Islet precursor cell (in vitro differentiated cells): ENCODE results near the gene SRSF2.
"Not testable (repeated sequence)": the region's sequence is repeated elsewhere in the genome, so short reads cannot be mapped to it uniquely, and the experiment has no call there.

Experiments used
- DNase-seq: peaks from one replicate; pipeline ENCODE4 v3.0.0-alpha.2; 2018

SRSF2 gene

DNA sequence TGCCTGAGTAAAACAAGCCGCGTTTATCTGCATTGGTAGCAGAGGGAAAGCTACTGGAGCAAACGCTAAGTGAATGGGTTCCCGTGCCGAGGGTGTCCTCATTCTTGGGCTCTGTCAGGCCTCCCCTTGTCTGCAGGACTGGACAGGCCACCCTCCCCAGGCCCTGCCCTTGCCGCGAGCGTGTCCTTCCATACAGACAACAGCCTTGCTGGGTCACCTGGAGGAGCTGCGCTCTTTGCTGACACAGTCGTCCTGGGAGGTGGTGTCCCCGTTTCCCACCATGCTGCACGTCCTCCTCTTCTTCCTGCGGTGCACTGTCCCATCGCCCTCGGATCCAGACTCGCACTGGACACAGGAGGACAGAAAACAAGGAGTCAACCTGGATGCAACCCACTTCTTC is 18.6 kb downstream of the SRSF2 start:
- no peak for DNase-seq

DNA sequence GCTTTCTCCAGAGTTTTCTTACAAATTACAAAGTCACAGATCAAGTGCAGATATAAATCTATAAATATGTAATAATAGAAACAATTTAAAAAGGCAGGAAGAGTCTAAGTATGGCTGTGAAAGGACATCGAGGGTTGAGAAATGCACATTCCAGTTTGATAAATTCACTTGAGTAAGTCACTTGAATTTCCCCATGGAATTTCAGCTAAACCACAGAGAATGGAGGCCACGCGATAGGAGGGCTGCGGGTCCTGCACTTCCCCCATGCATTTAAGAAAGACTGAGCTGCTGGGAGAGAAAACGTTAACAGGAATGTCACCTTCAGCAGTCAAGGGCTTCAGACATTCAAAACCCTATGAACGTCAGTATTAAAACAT is 20.3 kb downstream of the SRSF2 start:
- DNase-seq, result no peak

DNA sequence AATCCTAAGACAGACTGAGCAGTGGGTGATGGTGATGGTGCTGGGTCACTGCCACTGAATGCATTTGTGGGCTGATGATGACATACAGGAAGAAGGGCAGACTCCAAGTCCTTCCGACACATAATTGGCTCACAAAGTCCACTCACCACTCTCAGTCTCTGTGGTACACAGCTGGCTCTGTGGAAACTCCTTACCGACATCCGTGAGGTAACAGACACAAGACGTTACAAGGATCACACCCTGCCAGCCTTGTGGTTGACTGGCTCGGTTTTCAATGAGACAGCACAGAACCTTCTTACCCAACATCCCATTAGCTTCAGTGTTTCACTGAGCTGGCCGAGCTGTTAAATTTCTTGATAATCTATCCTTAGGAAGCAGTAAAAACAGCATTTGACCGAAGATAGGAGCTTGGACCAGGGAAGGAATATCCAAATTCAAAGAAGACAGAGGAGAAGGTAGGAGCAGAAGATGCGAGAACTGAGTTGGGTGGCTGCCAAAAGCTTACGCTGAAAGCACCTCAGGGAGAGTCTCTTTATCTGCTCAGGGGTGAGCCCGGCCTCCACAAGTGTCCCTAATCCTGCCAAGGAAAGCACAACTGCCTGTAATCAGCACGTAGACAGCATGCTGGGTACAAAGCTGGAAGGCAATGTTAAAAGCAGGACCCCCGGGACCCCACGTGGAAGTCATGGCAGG is 20.8 kb downstream of the SRSF2 start:
- peak; percentile 73 for DNase-seq

GRCh38 chr17:76715496-76715830 is 21.7 kb downstream of the SRSF2 start:
- no peak for DNase-seq

DNA sequence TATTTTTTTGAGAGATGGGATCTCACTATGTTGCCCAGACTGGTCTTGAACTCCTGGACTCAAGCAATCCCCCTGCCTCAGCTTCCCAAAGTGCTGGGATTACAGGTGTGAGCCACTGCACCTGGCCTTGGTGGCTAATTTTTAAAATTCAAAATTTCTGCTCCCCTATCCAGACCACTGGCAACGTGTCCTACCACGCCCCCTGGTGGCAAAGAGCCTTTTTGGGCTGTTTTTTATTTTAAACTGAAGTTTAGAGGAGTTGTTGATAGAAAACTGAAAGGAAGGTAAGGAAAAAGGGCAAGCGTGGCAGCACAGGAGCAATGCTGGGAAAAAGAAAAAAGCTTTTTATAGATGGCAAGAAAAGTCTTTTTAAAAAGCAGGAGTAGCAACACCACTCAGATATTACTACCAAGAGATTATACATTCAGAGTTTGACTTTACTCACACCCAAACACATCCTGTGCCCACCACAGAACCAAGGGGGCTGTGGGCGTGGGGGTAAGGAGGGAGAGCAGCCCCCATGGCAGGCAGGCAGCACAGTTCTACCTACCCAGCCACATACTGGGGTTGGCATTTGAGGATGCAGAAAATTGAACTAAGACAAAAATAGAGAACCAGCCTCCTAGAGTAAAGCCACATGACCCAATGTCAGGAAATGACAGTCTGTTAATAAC is 22.2 kb downstream of the SRSF2 start:
- DNase-seq, result peak; percentile 77

DNA sequence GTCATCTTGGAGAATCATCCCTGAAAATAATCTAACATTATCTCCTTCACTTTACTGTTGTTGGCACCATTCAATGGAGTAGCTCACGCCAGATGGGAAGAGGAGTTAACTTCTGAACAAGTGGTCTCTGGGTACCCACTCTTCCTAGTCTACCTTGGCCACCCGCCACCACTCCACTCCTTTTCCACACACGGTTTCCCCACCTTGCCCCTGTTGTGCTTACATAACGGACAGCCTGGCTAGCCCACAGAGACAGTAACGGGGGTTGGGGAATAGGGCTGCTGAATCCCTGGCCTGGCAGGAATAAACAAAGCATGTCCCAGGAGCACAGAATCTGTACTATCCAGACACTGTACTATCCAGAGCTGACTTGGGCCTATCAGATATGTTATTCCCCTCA is 22.8 kb downstream of the SRSF2 start:
- DNase-seq, result no peak

GRCh38 chr17:76713765-76714164 is 23.4 kb downstream of the SRSF2 start:
- no peak for DNase-seq

DNA sequence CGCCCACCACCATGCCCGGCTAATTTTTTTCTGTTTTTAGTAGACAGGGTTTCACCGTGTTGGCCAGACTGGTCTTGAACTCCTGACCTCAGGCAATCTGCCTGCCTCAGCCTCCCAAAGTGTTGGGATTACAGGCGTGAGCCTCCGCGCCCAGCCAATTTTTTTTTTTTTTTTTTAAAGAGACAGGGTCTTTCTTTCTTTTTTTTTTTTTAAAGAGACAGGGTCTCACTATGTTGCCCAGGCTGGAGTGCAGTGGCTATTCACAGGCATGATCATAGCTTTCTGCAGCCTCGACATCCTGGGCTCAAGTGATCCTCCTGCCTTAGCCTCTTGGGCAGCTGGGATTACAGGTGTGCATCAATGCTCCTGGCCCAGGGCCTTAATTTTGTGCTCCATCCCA is 24.8 kb downstream of the SRSF2 start:
- DNase-seq, result not testable (repeated sequence)

DNA sequence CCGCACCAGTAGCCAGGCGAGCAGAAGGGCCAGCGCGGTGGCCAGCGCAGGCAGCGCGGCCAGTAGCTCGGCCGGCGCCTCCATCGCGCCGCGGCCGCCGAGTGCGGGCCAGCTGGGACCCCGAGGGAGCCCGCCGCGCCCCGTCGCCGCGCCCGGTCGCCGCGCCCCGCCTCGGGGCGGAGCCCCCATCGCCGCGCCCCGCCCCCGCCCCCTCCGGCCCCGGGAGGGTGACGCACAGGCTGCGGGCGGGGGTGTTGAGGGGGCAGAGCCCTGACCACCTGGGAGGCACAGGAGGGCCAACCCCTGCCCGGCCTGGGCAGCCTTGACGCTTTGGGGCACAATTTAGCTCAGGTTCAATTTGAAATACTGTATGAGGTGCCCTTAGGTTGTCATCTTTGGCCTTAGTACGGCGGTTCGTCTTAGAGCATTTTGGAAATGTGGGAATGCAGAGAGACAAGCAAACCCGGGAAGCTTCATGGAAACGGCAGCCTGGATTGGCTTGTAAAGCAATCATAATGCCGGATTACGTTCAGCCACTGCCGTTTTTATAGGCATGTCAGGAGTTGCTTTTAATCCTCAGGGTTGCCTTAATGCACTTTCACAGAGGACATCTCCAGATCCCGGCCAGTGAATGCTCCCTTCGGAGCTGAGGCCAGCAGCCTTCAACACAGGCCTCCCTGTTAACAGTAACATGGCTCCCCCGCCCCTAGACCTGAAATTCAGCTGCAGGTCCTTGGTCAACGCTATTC is 26.1 kb downstream of the SRSF2 start, which contains the start of gene MXRA7:
TSS of gene MXRA7 (minus strand) at position 103 of the 749 bp plus-strand sequence. CDS start at position 84, 19 bp downstream.
- peak; percentile 91 for DNase-seq

DNA sequence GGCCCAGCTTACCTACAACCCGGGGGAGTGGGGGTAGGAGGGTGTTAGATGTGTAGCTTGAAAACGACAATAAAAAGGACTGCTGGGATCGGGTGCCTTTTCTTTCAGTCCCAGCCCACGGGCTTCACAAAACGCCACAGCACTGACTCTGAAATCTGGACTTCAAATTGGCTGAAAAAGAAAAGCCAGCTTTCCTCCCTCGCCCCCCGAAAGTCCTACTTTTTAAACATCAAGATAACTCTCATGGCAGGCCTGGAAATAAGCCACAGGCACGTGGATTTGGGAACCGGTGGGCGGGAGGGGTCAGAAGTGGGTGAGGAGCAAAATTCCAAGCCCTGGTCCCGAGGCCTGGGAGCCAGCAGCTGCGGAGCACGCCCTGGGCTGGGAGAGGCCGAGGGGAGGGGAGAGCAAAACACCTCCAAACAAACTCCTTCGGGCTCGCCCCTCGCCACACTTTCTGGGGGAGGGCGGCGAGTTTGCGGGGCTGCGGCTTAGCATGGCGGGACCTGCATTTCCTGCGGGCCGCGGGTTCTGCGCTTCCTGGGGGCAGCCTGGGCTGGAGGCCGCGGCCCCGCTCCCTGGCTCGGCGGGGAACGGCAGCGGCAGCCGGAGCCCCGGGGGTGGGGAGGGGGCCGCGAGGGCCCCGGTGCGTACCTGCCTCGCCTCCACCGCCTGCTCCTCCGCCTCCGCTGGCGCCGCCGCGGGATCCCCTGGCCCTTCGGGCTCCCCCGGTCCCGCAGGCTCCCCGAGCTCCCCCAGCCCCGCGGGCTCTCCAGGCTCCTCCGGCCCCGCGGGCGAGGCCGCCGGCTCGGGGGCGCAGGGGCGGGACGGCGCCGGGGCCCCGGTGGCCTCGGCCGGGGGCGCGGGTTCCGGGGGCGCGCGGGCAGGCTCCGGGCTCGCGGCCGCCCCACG is 26.9 kb downstream of the SRSF2 start:
- peak; percentile 75 for DNase-seq

DNA sequence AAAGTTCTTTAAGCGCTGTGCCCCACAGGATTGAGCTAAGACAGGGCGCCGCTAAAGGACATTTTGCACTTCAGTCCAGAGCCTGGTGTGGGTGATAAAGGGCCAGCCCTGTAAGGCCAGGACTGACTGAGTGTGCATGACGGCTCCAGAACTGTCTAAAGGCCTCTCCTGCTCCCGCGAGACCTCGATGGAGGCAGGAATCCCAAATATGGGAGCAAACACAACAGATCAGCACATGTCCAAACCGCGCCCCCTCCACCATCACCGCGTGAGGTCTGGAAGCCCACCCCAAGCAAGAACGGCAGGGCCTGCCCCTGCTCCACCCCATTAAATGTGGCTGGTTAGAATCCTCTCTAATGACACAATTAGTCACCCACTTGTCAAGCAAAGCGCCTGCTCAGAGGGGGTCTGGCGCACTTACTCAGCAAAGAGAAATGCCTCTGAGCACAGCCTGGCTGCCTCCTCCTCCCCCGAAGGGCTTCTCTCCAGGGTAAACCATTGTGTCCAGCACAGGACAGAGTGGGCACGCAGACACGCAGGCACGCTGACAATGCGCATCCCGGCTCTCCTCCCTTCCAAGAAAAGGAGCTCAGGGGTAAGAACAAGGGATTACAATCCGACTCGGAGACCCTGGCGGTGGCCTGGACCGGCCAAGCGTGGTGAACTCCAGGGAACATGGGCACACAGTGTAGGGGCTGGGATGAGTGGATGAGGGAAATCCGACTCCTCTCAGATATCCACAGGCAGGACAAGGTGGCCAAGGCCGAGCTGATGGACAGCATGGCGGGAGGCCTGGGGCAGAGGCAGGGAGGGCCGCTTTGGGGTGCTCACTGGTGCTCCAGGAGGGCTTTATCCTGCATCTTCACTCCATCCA is 27.8 kb downstream of the SRSF2 start:
- DNase-seq, result peak; percentile 100

DNA sequence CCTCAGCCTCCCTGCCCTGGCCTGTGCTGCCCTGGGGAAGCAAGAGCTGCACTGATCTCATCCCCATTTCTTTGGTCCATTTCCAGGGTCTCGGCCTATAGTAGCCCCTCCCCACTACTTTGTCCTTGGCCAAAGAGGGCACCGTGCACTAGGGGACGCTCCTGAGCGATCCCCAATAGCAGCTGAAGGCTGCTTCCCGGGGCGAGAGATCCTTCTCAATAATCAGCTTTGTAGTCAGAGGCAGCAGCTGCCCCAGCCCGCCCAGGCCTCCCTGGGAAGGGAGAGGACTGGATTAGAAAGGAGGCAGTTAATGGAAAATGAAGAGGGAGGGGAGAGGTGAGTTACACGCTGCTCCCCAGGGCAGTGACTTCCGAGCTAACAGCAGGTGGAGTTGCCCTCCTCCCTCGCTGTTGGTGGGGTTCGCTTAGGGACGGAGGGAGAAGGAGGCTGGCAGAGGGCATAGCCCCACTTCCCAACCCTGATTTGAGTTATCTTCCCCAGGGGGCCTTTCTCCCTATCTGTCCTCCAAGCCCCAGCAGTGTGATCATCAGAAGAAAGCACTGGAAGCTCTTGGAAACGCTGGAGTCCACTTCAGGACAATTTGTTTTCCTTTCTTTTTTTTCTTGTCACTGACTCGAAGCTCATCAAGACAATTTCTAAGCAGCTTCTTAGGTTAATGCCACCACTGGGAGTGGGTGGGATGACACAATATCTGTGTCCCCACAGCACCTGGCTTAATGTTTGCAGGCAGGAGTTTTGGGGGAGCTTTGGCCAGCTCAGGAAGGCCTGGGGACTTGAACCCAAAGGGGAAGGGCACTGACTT is 28.9 kb downstream of the SRSF2 start:
- peak; percentile 89 for DNase-seq

- DNase-seq, result no peak
Observed at GRCh38 chr17:76706817-76707216, 30.3 kb downstream of the SRSF2 start.

- no peak for DNase-seq
Observed at GRCh38 chr17:76704805-76705204, 32.3 kb downstream of the SRSF2 start.

GRCh38 chr17:76702941-76703637 is 34.0 kb downstream of the SRSF2 start:
- DNase-seq, result no peak

DNA sequence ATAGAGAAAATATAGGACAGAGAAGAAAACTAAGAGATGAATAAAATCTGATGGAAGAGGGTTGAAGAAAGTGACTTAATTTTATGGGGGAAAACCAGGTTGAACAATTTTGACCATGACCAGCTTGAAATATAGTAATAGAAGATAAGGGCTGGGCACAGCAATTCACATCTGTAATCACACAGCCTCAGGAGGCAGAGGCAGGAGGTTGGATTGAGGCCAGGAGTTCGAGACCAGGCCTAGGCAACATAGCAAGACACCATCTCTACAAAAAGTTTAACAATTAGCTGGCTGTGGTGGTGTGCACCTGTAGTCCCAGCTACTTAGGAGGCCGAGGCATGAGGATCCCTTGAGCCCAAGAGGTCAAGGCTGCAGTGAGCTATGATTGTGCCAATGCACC is 35.1 kb downstream of the SRSF2 start:
- no peak for DNase-seq

GRCh38 chr17:76701471-76701967 is 35.6 kb downstream of the SRSF2 start:
- peak; percentile 85 for DNase-seq

GRCh38 chr17:76700617-76701470 is 36.3 kb downstream of the SRSF2 start:
- peak; percentile 94 for DNase-seq

- DNase-seq, result no peak
Observed at GRCh38 chr17:76700270-76700616, 36.9 kb downstream of the SRSF2 start.
